HG03135 (cell line): ENCODE measurements around the gene PLCH2.

Source experiments
- ATAC-seq: cut with Tn5 transposase; IDR thresholded peaks from one replicate; pipeline ENCODE4 v1.9.1; 2021; ENCODE audit warnings: mild to moderate bottlenecking, moderate library complexity; ENCODE audit not compliant: unreplicated experiment

Gene PLCH2

GRCh38 chr1:2512862-2513421, 36.9 kb downstream of the PLCH2 start:
- ATAC-seq: no peak

GRCh38 chr1:2513939-2514652, 38.0 kb downstream of the PLCH2 start:
- no peak for ATAC-seq

- no peak for ATAC-seq
These were observed 39.0 kb downstream of the PLCH2 start for GRCh38 chr1:2514863-2515762.

- ATAC-seq: no peak
These were observed 39.6 kb downstream of the PLCH2 start for GRCh38 chr1:2515763-2516080.

- no peak for ATAC-seq
These were observed 40.0 kb downstream of the PLCH2 start for GRCh38 chr1:2516124-2516523.

- ATAC-seq: no peak
These were observed 40.9 kb downstream of the PLCH2 start for GRCh38 chr1:2516946-2517345.

GRCh38 chr1:2517966-2518365, 41.9 kb downstream of the PLCH2 start:
- ATAC-seq: no peak

GRCh38 chr1:2518528-2518927, 42.4 kb downstream of the PLCH2 start:
- ATAC-seq: no peak

GRCh38 chr1:2519029-2519685, 43.1 kb downstream of the PLCH2 start:
- ATAC-seq: no peak

- ATAC-seq: no peak
These were observed 43.6 kb downstream of the PLCH2 start for GRCh38 chr1:2519729-2520128.

GRCh38 chr1:2520206-2520605, 44.1 kb downstream of the PLCH2 start:
- ATAC-seq: no peak

GRCh38 chr1:2520806-2521205, 44.7 kb downstream of the PLCH2 start:
- no peak for ATAC-seq

- ATAC-seq: no peak
These were observed 46.1 kb downstream of the PLCH2 start for GRCh38 chr1:2522230-2522629.

- ATAC-seq: no peak
These were observed 47.3 kb downstream of the PLCH2 start for GRCh38 chr1:2523191-2523890.

GRCh38 chr1:2523891-2524609, 48.0 kb downstream of the PLCH2 start:
- no peak for ATAC-seq

- ATAC-seq: no peak
These were observed 49.5 kb downstream of the PLCH2 start for GRCh38 chr1:2525572-2525919.

- ATAC-seq: peak; percentile 83
These were observed 50.1 kb downstream of the PLCH2 start, which contains the start of gene PANK4 for GRCh38 chr1:2525920-2526823. Gene PANK4 (minus strand): TSS chr1:2526596. CDS start chr1:2526587, 9 bp downstream.

- ATAC-seq: peak; percentile 32
These were observed 50.9 kb downstream of the PLCH2 start for GRCh38 chr1:2526824-2527555.

GRCh38 chr1:2527556-2527860, 51.4 kb downstream of the PLCH2 start:
- no peak for ATAC-seq
